Central memory CD4-positive, alpha-beta T cell (primary cell): ENCODE results near the gene MAML3.

Source experiments
- DNase-seq: peaks from one replicate; pipeline ENCODE4 v3.0.0; 2022

The MAML3 gene

DNA sequence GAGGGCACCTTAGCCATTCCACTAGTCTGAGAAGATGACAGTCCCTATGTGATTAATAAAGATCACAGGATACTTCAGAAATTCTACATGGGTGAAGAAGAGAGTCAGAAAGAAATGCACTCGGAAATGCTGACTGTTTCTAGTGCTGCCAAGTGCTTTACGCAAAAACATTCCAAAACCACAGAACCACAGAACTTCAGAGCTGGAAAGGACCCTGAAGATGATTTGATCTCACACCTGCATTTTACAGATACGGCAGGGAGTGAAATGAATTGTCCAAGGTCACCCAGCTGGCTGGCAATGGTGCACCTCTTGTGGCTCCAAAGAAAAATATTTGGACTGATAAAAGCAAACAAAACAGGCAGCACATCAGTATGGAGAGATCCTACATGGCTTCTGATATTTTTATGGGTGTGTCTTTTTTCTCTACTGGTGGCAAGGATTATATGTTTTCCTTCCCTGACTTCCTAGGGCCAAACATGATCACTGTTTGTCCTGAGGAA, 115.9 kb downstream of the MAML3 start:
- no peak for DNase-seq

DNA sequence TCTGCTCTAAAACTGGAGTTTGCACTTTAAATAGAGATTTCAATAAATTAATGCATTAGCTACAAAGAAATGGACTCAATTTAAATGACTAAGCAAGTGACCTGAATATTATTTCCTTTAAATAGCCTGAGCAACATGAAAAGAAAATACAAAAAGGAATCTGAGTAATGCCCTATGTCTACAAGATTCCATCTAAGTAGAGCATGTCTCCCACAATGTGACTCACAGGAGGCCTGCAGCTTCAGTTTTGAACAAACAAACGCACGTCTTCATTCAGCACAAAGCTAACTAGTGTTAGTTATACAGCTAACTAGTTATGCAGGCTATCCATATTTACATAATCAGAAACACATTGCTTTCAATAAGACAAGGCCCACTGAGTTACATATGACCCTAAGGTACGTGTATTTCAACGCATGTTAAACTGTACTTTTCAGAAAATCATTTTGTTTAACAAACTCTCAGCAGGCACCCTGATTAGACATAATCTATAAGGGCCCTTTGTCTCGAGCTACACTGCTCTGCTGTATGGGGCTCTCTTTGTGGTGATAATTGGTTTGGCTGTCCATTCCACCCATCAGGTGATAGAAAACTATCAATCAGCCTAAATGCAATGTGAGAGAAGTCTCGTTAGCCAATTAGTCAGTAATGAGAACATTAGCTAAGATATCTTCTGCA, 116.5 kb downstream of the MAML3 start:
- DNase-seq, result no peak

DNA sequence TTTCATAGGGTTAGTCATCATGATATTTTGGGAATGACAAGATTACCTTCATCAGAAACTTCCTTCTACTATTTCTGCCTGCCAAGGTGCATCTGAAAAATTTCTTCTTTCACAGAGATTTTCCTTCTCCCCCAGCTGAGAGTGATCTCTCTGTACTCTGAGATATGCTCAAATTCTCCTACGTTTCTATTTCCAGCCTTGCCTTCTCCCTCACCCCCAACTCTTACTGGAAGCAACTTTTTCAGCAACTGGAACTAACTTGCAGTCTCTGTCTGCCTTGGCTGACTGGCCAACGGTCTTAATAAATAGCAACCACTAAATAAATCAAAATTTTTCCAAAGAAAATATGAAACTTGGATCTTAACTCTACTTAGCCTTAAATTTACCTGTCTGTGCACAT, 122.3 kb downstream of the MAML3 start:
- no peak for DNase-seq

DNA sequence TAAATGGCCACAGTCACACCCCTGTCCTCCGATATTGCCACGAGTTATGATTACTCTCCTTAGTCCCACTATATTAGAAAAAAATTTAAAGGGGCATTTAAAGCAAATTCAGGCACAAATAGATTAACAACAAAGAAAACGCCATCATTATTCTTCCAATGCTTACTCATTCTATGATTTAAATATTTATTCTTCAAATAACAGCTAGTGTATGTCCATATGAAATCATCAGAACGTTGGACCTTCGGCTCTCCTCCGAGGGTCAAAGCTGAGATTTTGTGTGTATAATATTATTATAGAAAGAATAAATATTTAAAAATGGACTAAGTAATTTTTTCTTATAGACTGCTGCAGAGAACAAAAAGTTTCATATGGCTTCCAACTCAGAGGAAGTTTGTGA, 122.9 kb downstream of the MAML3 start:
- no peak for DNase-seq

DNA sequence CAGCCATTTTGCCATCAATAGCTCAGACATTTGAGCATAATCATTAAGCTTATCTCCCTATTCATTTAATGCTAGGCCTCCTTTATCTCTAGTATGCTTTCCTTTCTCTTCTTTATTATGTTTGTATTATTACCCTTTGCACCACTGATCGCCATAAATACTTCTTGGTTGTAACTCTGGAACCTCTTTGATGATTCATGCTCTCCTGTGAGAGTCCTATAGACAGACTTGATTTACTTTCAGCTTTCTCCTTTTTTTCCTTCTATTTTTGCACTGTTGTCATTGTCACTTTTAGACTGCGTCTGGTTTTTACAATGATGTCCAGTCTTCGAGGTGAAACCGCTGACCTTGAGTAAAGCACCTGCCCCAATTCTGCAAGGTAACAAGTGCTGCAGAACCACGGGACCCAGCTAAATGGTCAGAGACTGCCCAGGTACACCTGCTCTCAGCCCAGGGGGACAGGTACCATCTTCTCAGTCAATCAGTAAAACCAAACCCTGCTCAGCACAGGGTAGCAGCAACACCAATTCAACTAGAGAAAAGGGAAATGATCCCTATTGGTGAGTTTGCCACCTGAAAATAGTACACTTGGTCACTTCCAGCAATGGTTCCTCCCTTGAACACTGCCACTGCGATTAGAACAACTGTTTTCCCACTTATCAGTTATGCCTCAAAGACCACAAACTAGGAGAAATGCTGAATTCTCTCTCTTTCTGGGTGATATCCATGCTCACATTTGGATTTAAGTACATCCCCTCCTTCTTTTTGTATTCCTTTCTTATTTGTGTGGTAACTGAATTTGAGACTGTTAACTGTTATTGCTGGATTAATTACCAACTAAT, 125.1 kb downstream of the MAML3 start:
- no peak for DNase-seq

DNA sequence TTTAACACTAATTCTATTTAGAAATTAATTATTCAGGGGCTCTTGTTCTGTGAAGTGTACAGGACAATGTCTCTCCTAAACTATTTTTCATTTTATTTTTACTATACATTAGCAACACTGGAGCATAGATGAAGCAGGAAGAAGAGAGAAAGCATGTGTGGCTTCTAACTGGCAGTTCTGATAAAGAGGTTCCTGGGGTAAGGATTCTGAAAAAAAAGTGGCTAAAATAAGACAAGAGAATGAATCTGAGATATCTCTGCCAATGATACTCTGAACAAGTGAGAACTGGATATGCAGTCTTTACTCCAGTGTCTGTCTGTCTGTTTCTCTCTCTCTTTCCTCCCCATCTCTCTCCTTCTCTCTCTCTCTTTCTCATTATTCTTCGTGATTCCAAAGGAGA, 125.9 kb downstream of the MAML3 start:
- DNase-seq, result no peak

DNA sequence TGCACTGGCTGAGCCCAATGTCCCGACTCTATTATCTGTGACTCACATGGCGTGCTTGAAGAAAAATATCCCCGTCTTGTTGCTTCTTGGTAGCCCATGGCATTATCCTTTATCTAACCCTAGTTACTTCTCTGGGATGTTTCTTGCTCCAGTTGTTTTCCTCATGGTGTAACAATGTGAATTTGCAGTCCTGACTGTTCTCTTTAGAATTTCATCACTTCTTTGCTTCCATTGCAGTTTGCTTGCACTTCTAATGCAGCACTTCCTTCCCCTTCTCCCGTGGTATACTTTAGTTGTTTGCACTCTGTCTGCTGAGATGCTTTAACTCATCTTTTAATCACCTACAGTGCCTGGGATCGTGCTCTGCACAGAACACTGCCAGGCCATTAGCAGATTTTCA, 126.9 kb downstream of the MAML3 start:
- no peak for DNase-seq

DNA sequence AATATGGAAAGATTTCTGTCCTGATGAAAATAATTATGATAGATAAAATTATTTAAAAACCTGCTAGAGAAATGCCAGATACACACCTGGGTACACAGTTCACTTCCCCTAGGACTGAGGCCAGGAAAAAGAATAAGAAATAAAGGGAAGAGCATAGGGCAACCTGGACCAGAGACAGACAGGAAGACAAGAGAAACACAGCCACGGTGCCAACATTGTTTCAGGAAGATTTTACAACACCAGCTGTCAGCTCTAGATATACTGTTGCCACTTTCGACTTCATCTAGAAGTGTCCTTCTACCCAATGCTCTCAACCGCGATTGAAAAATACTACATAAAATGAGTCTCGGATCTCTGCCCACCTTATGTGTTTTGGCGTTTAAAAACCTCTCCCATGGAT, 128.5 kb downstream of the MAML3 start:
- no peak for DNase-seq

DNA sequence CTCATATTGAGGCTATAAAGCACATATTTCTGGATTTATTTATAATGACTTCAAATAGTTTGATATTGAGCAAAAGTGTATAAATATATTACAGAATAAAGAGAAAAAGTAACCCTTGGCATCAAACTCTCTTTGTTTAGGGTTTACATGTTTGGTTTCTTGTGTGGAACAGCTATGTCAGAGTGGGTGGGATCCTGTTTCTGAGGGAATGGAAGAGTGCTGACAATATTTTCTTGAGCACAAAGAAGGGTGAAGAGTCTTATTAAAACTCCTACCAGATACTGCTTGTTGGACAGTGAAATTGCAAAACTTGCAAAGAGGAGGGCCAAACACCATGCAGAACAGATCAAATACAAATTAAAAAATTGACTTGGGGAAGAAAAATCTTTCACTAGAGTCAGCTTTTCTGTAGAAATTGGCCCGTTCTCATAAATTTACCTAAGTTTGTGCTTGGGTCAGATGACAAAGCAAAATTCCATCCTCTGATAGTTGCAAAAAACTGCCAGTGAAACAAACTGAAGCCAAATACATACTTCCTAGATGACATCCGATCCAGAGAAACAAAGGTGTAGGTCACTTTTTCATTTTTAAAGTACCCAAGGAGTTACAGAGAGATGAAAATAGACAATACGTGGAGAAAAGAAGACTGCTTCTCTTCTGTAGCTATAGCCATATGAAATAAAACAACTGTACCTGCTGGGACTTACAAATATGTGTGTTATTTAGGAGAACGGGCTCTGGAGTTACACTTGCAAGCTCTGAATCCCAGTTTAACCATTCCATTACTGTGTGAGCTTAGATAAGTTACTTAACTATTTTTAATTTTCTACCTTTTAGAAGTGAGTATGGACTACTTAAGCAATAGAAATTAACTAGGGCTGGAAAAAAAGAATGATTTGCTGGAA, 133.3 kb downstream of the MAML3 start:
- no peak for DNase-seq

DNA sequence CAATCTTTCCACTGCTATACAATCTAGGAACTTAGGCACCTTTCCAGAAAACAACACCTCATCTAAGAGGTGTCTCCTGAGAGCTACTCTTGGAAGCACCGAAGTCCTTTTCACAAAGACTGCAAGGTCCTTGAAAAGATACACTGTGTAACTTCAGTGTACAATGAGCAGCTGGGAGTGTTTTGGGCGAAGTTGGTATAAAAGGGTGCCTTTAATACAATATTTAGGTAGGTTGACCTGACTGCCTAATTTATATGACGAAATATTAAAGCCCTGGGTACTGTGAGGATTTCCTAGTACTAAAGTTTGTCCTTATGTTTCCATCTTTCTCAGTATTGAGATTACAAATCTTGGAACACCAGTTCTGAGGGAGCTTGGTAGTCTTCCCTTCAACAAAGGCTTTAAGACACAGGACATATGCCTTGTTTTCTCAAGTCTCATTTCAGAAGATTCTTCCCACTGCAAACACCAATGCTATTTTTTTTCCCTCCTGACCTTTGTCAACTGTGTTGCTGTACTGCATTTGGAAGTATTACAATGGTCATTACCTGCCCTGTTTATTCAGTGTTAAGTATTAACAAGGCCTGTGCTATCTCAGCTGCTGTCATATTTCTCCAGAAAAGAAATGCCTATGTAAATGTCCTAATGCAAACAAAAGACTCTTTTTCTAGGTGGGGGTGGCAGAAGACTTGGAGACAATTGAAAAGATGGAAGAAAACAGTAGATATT, 134.2 kb downstream of the MAML3 start:
- no peak for DNase-seq

DNA sequence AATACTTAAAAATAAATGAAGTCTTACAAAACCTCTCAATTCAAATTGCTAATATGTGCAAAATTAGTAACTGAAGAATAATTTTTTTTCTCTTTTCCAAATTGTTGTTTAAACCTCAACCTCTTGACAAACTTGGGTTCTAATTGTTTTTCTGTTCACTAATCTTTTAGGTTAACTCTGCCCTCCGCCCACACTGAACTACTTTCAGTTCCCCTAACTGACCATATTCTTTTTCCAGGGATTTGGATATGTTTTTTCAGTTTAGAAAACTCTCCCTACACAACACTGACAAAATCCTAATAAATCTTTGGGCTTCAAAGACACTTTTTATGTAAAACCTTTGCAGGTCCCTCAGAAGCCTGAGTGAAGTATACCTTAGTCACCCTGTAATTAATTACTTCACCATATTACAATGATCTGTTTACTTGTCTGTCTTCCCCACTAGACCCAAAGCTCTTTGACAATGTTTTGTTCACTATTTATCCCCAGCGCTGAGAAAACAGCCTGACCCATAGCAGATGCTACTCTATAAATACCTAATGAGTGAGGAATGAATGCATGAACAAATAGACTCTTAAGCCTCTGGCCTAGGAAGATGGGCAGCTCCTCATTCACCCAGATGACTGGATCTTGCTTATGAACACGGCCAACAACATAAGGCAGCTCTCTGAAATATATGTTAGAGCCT, 134.9 kb downstream of the MAML3 start:
- no peak for DNase-seq

DNA sequence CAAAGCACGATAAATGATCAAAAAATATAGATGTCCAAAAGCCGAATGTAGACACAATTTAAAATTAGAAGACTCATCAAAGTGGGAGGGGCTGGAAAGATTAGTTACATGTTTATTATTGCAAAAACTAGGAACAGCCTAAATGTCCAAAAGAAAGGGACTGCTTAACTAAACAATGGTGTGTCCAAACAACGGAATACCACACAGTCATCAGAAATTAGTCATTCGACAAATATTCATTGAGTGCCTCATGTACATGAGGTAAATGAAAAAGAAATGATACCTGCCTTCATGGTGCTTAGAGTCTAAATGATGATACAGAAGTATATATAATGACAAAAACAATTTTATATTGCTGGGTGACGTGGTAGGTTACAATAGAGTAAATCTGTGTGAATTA, 139.7 kb downstream of the MAML3 start:
- no peak for DNase-seq

DNA sequence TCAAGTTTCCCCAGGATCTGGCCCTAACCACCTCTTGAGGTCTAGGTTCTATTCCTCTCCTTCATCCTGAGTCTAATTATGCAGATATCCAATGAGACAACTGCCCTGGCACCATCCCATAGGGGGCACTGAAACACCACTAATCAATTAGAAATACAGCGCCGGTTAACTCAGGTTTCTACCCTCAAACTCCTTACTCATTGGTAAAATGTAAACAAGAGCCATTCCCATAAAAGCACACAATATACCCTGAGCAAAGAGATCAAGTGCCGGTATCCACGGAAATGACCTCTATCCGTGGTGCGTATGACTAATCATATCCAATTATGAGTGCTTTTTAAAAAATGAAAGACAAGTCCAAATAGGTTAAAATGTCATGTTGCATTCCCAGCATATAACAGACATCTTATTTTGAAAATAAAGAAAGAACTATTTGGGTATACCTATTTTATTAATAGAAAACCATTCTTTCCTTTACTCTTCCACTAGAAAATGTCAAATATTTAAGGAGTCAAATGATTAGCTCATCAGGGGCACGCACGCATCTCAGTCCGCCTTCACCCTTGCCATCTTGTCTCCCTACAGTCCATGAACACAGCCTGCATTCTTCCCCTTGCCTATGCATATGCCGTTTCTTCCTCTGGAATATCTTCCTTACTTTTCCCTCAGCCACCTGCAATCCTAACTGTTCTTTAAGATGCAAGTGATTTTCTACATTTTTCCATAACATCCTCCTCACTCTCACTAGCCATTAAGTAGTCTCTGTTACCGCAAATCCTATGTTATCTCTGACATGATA, 141.1 kb downstream of the MAML3 start:
- peak; percentile 59 for DNase-seq

DNA sequence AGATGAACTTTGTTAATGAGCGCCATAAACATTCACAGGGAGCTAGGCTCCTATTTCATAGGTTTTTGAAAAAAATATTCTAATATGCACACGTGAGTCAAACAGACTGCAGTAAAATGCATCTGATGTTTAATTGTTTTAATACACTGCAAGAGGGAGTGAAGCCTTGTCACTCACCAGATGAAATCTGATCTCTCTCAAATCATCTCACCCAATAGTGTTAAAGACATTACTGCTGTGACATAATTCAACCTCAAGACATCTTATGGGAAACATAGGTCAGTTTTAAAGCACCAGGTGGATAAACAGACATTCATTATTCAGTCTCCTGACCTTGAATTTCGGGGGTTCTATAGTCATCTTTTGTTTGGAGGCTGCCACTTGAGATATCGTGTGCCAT, 148.3 kb downstream of the MAML3 start:
- no peak for DNase-seq

DNA sequence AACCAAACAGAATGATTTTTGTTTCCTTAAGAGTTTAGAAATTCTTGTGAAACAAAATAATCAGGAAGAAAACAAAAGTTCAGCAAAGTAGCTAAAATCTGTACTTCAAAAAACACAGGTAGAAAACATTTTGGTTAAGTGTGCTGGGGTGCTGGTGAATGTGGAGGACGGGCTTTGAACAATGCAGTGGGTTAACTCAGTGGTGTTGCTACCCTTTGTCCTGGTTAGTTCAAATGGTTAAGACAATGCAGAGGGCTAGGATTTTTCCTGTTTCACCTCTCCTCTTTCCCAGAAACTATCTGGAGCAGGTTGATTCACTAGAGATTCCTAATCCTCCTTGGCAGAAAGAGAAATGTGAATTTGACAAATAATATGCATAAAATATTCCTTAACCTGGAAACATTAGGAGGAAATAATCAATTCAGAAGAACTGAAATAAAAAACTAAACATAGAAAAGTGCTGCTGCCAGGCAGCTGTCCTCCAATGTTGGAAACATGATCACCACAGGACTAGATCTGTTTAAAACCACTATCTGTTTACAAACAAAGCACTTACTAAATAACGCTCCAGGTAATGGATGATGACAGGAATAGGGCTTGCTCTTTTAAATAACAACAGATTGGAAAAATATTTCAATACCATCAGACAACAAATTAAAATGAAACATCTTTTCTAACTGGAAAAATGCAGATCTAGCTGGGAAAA, 148.9 kb downstream of the MAML3 start:
- DNase-seq, result no peak

DNA sequence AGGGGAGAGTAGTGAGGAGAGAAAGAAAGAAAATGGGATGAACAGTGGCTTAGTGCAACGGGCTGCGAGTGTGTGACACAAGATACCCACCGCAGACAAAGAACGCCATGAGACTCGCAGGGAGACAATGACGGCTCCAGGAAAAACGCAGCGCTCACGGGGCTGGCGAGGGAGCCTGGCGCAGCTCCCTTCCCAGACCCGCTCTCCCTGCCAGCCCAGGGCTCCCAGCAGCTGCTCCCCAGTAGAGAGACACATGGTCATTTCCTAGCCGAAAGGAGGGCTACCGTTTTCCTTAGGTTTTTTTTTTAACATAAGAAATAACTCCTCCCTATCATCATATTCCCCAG, 149.5 kb downstream of the MAML3 start:
- no peak for DNase-seq

DNA sequence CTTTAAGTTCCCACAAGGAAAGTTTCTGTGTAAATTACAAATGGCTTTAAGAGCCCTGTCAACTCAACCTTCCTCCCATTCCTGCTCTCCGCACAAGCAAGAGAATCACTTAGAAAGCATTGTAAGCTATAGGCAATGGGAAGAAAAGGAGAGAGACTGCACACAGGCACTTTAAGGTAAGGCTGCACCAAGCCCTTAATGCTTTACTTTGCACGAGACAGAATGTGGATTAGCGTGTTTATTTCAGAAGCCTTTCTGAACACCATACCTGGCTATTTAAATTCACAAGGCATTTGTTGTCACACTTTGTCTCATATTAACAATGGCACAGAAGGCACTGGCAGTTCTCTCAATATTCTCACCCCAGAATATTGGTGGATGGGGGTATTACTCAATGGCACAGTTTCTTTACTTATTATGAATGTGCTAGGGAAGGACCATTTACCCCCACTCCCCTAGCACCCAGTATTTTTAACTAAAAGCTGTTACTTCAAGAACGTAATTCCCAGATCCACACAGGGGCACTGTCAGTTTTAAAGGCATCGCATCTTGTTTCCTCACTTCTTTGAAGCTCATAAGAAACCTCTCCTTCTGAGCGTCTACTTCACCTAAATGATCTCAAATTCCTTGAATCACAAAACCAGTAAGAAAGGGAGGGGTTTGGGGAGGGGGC, 150.0 kb downstream of the MAML3 start:
- DNase-seq, result no peak

DNA sequence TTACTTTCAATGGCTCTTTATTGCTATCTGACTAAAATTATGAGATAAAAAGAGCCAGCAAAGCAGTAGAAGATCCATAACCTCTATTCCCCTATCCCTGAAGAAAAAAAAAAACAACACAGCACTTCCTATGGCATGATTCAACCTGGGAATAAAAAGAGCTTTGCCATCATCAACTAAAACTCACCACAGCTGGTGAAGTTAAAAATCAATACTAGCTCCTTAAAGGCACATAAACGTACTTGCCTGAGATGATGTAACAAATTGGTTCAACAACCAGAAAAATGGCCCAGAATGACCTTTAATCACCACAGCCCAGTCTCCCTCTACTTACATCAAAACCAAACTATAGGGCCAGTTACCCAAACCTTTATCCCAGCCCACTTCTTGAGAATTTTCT, 153.8 kb downstream of the MAML3 start:
- no peak for DNase-seq

DNA sequence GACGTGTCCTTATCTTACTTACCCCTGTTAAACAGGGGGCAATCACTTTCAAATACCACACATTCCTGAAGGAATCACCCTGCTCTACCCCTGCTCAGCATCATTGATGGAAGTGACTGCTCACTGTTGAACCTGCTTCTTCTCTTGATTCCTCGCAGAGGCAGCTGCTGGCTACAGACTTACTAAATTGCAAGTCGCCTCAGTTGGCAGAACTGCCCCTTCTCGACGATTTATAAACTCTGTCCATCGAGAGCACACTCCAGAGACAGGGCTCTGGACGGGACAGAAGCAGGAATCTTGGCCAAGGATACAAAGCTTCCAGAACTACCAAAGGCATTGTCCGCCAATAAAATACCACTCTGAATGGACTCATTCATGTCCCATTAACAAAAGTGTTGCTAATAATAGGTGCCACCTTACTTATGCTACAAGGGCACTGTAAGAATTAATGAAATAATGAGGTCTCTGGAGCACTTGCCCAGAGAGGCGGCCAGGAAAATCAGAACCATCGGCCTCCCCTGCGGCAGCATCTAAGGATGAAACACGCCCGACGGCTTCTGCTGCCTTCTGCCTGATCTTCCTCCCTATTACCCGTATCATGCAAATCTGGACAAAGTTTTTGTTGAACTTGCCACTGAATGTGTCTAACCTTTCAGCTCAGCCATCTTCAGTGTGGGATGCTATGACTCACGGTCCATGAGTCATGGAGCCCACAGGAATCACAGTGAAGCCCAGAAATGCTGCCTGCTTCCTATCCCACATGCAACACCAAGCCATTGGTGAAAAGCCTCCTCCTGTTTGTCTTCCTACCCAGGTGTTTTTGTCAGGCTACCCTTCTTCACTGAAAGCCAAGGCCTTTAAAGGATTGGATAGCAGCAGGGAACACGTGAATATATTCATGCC, 164.9 kb downstream of the MAML3 start:
- no peak for DNase-seq
